ENCODE measurements around the gene IL11RA.

- TF ChIP-seq ETV6 (conservative IDR thresholded peaks at IDR 0.05 in 1 of 2, IDR thresholded peaks at IDR 0.05 in 1 of 2; ENCODE audit: borderline replicate concordance in 1 of 2, low read depth in 1 of 2) (no peak), NRF1 (conservative IDR thresholded peaks at IDR 0.05; ENCODE audit: low read depth, low read length) (no peak), CTCF (IDR thresholded peaks at IDR 0.05 in 2 of 3, conservative IDR thresholded peaks at IDR 0.05 in 1 of 3; ENCODE audit: control insufficient read depth in 2 of 3, extremely low read depth in 1 of 3, insufficient read depth in 1 of 3, low read depth in 3 of 3, low read length in 3 of 3) (no peak), EP300 (IDR thresholded peaks at IDR 0.05; ENCODE audit: borderline replicate concordance in 1 of 2, control insufficient read depth in 1 of 2, low read depth in 2 of 2, low read length in 2 of 2) (no peak), BHLHE40 (IDR thresholded peaks at IDR 0.05; ENCODE audit: borderline replicate concordance in 1 of 2, low read depth in 2 of 2, low read length in 1 of 2) (no peak), RAD51 (IDR thresholded peaks at IDR 0.05) (no peak), EZH2 (IDR thresholded peaks at IDR 0.05; ENCODE audit: borderline replicate concordance, control insufficient read depth, low read depth, low read length) (no peak), ZNF217 (IDR thresholded peaks at IDR 0.05) (no peak)
Observed at GRCh38 chr9:34658461-34658860, 6.5 kb downstream of the IL11RA start.
